H1 (cell line): ENCODE measurements around the gene FIGNL2. TPM values are rescaled to one million over a fixed set of nuclear protein-coding genes. Genes with fewer than 3 reads are reported as not detected.

Source experiments
- CTCF ChIA-PET: fragments of 300-600 bp; sonication (Branson Sonifier 250); formaldehyde crosslinking; loops from one replicate; lab custom pipeline; 2021; ENCODE audit not compliant: partially characterized antibody; lab: Charles Lee
- POLR2A ChIA-PET: fragments of 300-600 bp; sonication (Branson Sonifier 250); formaldehyde crosslinking; loops from one replicate; lab custom pipeline; 2021; ENCODE audit warnings: inconsistent platforms; ENCODE audit not compliant: partially characterized antibody; lab: Charles Lee
- DNase-seq, 2 experiments: peaks; one replicate each; pipeline versions ENCODE4 v3.0.0 to v3.0.0-alpha.2; 2010 to 2022; ENCODE audit warnings: low spot score in 2 of 2, low read depth in 1 of 2, mixed read lengths in 1 of 2
- FAIRE-seq: peaks from 2 replicates; lab custom pipeline; 2011; peaks lifted over from hg19 to GRCh38; lab: Jason Lieb, UNC
- H2AFZ ChIP-seq: 2 replicates; pipeline ENCODE4 v1.8.1; 2012; ENCODE audit warnings: low read length, inconsistent platforms
- H2AK5ac ChIP-seq: 2 replicates; pipeline ENCODE4 v1.6.1; 2013; ENCODE audit warnings: low read depth, low read length
- H2BK120ac ChIP-seq: replicated peaks from 2 replicates; pipeline ENCODE3; 2013; ENCODE audit warnings: low read depth, low read length, inconsistent platforms
- H2BK12ac ChIP-seq: 2 replicates; pipeline ENCODE4 v1.6.1; 2013; ENCODE audit warnings: low read depth, low read length
- H2BK15ac ChIP-seq: 2 replicates; pipeline ENCODE4 v1.6.1; 2013; ENCODE audit warnings: low read length
- H2BK20ac ChIP-seq: 2 replicates; pipeline ENCODE4 v1.6.1; 2013; ENCODE audit warnings: low read length
- H2BK5ac ChIP-seq: 2 replicates; pipeline ENCODE4 v1.6.1; 2013; ENCODE audit warnings: low read depth, low read length
- H3K14ac ChIP-seq: 2 replicates; pipeline ENCODE4 v1.6.1; 2013; ENCODE audit warnings: inconsistent platforms; ENCODE audit not compliant: insufficient read length
- H3K18ac ChIP-seq: 2 replicates; pipeline ENCODE4 v1.6.1; 2013; ENCODE audit warnings: low read length; ENCODE audit errors: extremely low read depth
- H3K23ac ChIP-seq: 2 replicates; pipeline ENCODE4 v1.6.1; 2013; ENCODE audit warnings: inconsistent platforms; ENCODE audit not compliant: insufficient read length
- H3K23me2 ChIP-seq: 2 replicates; pipeline ENCODE4 v1.6.1; 2013; ENCODE audit warnings: low read depth, low read length
- H3K27ac ChIP-seq: 2 replicates; pipeline ENCODE4 v1.6.1; 2011; ENCODE audit warnings: low read depth, low read length, inconsistent platforms
- H3K27me3 ChIP-seq, 4 experiments: replicated peaks in 1 of 4; 1 replicate in 1 of 4; 2 replicates in 3 of 4; pipeline versions ENCODE4 v1.6.1 to v1.8.1; 2011 to 2013; ENCODE audit warnings: low read length in 3 of 4, mild to moderate bottlenecking in 3 of 4, inconsistent platforms in 2 of 4, mixed read lengths in 2 of 4, moderate library complexity in 1 of 4; ENCODE audit not compliant: control insufficient read depth in 3 of 4, insufficient read depth in 3 of 4; ENCODE audit errors: extremely low read depth in 1 of 4
- H3K36me3 ChIP-seq, 4 experiments: 2 replicates each; pipeline versions ENCODE4 v1.6.1 to v1.8.1; 2011 to 2013; ENCODE audit warnings: mild to moderate bottlenecking in 4 of 4, low read length in 3 of 4, moderate library complexity in 2 of 4, control low read depth in 1 of 4, inconsistent platforms in 1 of 4; ENCODE audit not compliant: insufficient read depth in 4 of 4, control insufficient read depth in 2 of 4
- H3K4ac ChIP-seq: replicated peaks from 2 replicates; pipeline ENCODE3; 2013; ENCODE audit warnings: low read length, low read depth, mixed read lengths, inconsistent platforms; ENCODE audit not compliant: insufficient read length
- H3K4me1 ChIP-seq, 4 experiments: replicated peaks in 1 of 4; 1 replicate in 1 of 4; 2 replicates in 3 of 4; pipeline versions ENCODE4 v1.6.1 to v1.8.1; 2011 to 2013; ENCODE audit warnings: low read length in 3 of 4, inconsistent platforms in 2 of 4, mixed read lengths in 1 of 4; ENCODE audit not compliant: insufficient read depth in 4 of 4, control insufficient read depth in 3 of 4
- H3K4me2 ChIP-seq, 2 experiments: 2 replicates each; pipeline versions ENCODE4 v1.6.1 to v1.8.1; 2011 to 2013; ENCODE audit warnings: low read depth in 2 of 2, low read length in 2 of 2, control low read depth in 1 of 2, inconsistent platforms in 1 of 2, mild to moderate bottlenecking in 1 of 2; ENCODE audit not compliant: insufficient read depth in 1 of 2
- H3K4me3 ChIP-seq, 4 experiments: fragments of 200-600, 300-600 bp in 1 of 4; sonication (generic), shearing (Covaris generic), sonication (Bioruptor Twin) in 1 of 4; 2 replicates each; pipeline versions ENCODE4 v1.5.1 to v1.8.1; 2011 to 2016; ENCODE audit warnings: low read length in 4 of 4, low read depth in 3 of 4, control low read depth in 2 of 4, inconsistent platforms in 2 of 4, mild to moderate bottlenecking in 2 of 4, mixed read lengths in 1 of 4, moderate library complexity in 1 of 4; ENCODE audit not compliant: insufficient read depth in 2 of 4; ENCODE audit errors: extremely low read depth in 1 of 4
- H3K56ac ChIP-seq: replicated peaks from 2 replicates; pipeline ENCODE3; 2013; ENCODE audit warnings: low read depth, mild to moderate bottlenecking, mixed read lengths, low read length, inconsistent platforms; ENCODE audit not compliant: insufficient read length
- H3K79me1 ChIP-seq: 2 replicates; pipeline ENCODE4 v1.6.1; 2013; ENCODE audit warnings: low read depth, low read length, control low read depth
- H3K79me2 ChIP-seq, 2 experiments: 2 replicates each; pipeline versions ENCODE4 v1.6.1 to v1.8.1; 2012 to 2013; ENCODE audit warnings: low read length in 2 of 2, mild to moderate bottlenecking in 2 of 2, inconsistent platforms in 1 of 2; ENCODE audit not compliant: insufficient read depth in 2 of 2, control insufficient read depth in 1 of 2
- H3K9ac ChIP-seq, 4 experiments: replicated peaks in 1 of 4; 1 replicate in 1 of 4; 2 replicates in 3 of 4; pipeline versions ENCODE4 v1.6.1 to v1.8.1; 2011 to 2013; ENCODE audit warnings: low read depth in 3 of 4, low read length in 3 of 4, control low read depth in 2 of 4, mild to moderate bottlenecking in 2 of 4, moderate library complexity in 2 of 4, inconsistent platforms in 1 of 4; ENCODE audit errors: extremely low read depth in 1 of 4
- H3K9me3 ChIP-seq, 2 experiments: 2 replicates each; pipeline versions ENCODE4 v1.6.1 to v1.8.1; 2012 to 2013; ENCODE audit warnings: mild to moderate bottlenecking in 2 of 2, moderate library complexity in 2 of 2, control low read depth in 1 of 2, inconsistent platforms in 1 of 2, low read depth in 1 of 2, low read length in 1 of 2, mixed read lengths in 1 of 2; ENCODE audit not compliant: insufficient read depth in 2 of 2
- H4K20me1 ChIP-seq, 2 experiments: replicated peaks in 1 of 2; 2 replicates each; pipeline versions ENCODE3 to v1.8.1; 2011 to 2013; ENCODE audit warnings: inconsistent platforms in 2 of 2, low read length in 2 of 2, mild to moderate bottlenecking in 1 of 2; ENCODE audit not compliant: insufficient read depth in 2 of 2, control insufficient read depth in 1 of 2
- H4K5ac ChIP-seq: 2 replicates; pipeline ENCODE4 v1.6.1; 2013; ENCODE audit warnings: low read length, low read depth, mixed read lengths, inconsistent platforms; ENCODE audit not compliant: insufficient read length
- H4K8ac ChIP-seq: 2 replicates; pipeline ENCODE4 v1.8.0; 2013; ENCODE audit warnings: mild to moderate bottlenecking, moderate library complexity, low read length, inconsistent platforms; ENCODE audit not compliant: insufficient read depth; ENCODE audit errors: extremely low read depth
- H4K91ac ChIP-seq: replicated peaks from 2 replicates; pipeline ENCODE3; 2013; ENCODE audit warnings: low read length, mixed read lengths, inconsistent platforms; ENCODE audit not compliant: insufficient read length
- CTBP2 ChIP-seq: IDR thresholded peaks from 2 replicates; pipeline ENCODE4 v1.7.0; 2011; ENCODE audit warnings: borderline replicate concordance, mild to moderate bottlenecking, moderate library complexity, mixed read lengths, low read length; ENCODE audit not compliant: insufficient read depth, insufficient read length
- WGBS, 2 experiments: shearing (Covaris generic) in 1 of 2; methylation state at CpG; one replicate each; pipeline versions ENCODE4 v1.1.6 to v1.1.7; 2013 to 2015; ENCODE audit warnings: low lambda C conversion rate in 2 of 2, mixed read lengths in 2 of 2, inconsistent platforms in 1 of 2, low coverage in 1 of 2, missing lambda C conversion rate in 1 of 2; ENCODE audit not compliant: insufficient replicate concordance in 2 of 2, insufficient coverage in 1 of 2, insufficient read length in 1 of 2; ENCODE audit errors: extremely low coverage in 1 of 2, missing lambda C conversion rate in 1 of 2; 5-methylcytosine and 5-hydroxymethylcytosine counted together
- polyA plus RNA-seq, 7 experiments: library from polyadenylated mRNA; depleted of rRNA in 3 of 7; stranded (reverse) in 5 of 7; unstranded in 2 of 7; fragments of >200 nt in 5 of 7; fragments of 200-250 nt in 2 of 7; gene quantifications; 1 replicate in 5 of 7; 2 replicates in 1 of 7; 4 replicates in 1 of 7; pipeline versions ENCODE4 v1.2.1 to v1.2.3, GENCODE V29; 2011 to 2013; ENCODE audit warnings: missing spikeins in 2 of 7, mixed read lengths in 2 of 7
- total RNA-seq: library from RNA; stranded (reverse); fragmentation: NEBNext Ultra II Directional; extraction: Animal tissue kit (Norgen Biotek cat#: 25700); gene quantifications from 2 replicates; pipeline ENCODE4 v1.2.1, GENCODE V29; 2021

The FIGNL2 gene
- total and polyA plus RNA-seq, 2 of the 8 experiments (the other 6 are each of a cell fraction or from before 2014, with no cell fraction given): 6.5 to 7.1 TPM

GRCh38 chr12:51893786-51894185 lies 45.3 kb upstream of the FIGNL2 start:
- Histone ChIP-seq H3K27ac (no peak overlapping the region), H3K9me3 (no peaks in the 10 kb centered on the region), H3K4me2 (no peak overlapping the region), H2BK12ac (no peak overlapping the region), H3K23ac (no peak overlapping the region), H3K9ac (no peak overlapping the region), H3K27me3 (peaks cover 0 to 2% (median under 1%) of the 10 kb centered on the region in 4 experiments; a peak in 2 of 7 replicates), H2BK15ac (no peak overlapping the region), H2AFZ (no peak overlapping the region), H4K20me1 (peaks cover 0 to 2% of the 10 kb centered on the region in 2 experiments), H2BK120ac (no peak overlapping the region), H4K8ac (no peak overlapping the region), H3K14ac (no peak overlapping the region), H3K4me3 (no peak overlapping the region), H2BK5ac (no peak overlapping the region), H3K4ac (no peak overlapping the region), H3K18ac (no peak overlapping the region), H3K79me1 (no peaks in the 10 kb centered on the region), H3K56ac (no peak overlapping the region), H3K79me2 (no peaks in the 10 kb centered on the region), H4K91ac (no peak overlapping the region), H4K5ac (no peak overlapping the region), H3K23me2 (no peaks in the 10 kb centered on the region), H3K4me1 (peaks cover 0 to 9% (median 2%) of the 10 kb centered on the region in 4 experiments; a peak in 4 of 7 replicates), H2AK5ac (no peak overlapping the region), H2BK20ac (no peak overlapping the region), H3K36me3 (no peaks in the 10 kb centered on the region; a peak in 1 of 8 replicates)
- WGBS, 2 experiments: 95% methylated on average over 6 of the region's 6 CpGs; no CpG with 5 or more reads in 1 of the 2 experiments
- FAIRE-seq (no peak), DNase-seq (no peak)
- CTCF ChIA-PET: interaction anchor here (0.9 to 10.9 kb wide), 21 partner anchors 13 to 130 kb away, joined by 3 to 140 read pairs (median 5); partner anchors contain the start of gene ACVRL1
- POLR2A ChIA-PET: no interaction called here
- no peak for TF ChIP-seq CTBP2
